Skin epidermis (tissue), 12 donors: Measurements from ENCODE around the gene PRKCQ.

Experiments
- H3K27ac ChIP-seq, 21 experiments: fragments of 200-600 bp; sonication (generic) in 11 of 21; one replicate each; pipeline ENCODE4 v1.5.0; 2020; ENCODE audit warnings: mild to moderate bottlenecking in 3 of 21, inconsistent platforms in 2 of 21, moderate library complexity in 2 of 21
- H3K4me3 ChIP-seq, 7 experiments: fragments of 200-600 bp; sonication (generic) in 2 of 7; one replicate each; pipeline ENCODE4 v1.5.0; 2020; ENCODE audit warnings: inconsistent platforms in 2 of 7, mild to moderate bottlenecking in 2 of 7, moderate library complexity in 1 of 7

The PRKCQ gene

DNA sequence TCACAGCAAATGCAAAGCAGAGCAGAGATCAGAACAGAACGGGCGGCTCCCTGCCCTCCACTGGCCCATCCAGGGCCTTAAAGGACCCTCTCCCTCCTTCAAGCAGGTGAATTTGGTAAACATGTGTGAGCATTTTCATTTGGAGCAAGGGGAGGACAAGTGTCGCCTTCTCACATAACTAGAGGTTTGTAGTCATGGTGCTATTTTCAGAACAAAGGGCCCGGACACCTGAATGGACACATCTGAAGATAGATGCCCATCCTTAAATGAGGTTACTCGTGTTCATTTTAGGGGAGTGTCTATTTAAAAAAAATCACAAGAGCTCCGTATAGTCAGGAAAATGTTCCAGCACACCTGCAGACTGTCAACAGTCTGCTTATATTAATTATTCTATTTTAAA is 153.8 kb downstream of the PRKCQ start:
- no peak overlapping the region for H3K27ac ChIP-seq

DNA sequence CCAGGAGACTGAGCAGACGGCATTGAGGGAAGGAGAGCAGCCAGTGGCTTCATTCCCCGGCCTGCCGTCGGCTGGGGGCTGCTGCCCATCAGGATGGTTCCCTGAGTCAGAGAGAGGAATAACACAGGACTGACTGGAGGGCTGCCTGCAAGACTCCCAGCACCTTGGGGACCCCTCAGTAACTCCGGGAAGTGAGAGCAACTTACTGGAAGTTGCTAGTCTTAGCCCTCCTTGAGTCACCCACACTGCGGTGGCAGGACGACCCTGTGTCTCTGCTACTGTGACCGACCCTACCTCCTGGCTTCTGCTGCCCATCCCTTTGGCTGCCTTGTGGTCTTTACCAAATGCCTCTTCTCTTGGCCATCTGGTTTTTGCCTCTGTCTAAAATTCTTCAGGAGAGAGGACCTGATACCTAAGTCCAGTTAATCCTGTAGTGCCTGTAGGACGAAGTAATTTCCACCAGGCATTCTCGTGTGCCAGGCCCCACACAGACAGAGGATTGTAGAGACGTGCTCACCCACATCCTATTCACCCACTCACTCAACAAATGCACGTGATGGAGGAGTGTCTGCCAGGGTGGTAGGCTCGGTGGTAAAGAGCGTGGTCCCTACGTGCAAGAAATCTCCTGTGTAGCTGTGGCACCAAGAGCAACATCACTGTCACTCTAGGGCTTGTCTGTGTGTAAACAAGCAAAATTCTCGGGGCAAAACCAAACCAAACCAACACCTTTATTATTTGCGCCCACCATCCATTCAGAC is 156.5 kb downstream of the PRKCQ start:
- no peak overlapping the region for H3K4me3 ChIP-seq
- peak overlapping the region in 1 of 21 experiments; percentile 5 for H3K27ac ChIP-seq

More for the DNA sequence above, 153.8 kb downstream of the PRKCQ start:
- H3K4me3 ChIP-seq = no peak overlapping the region

- Histone ChIP-seq H3K4me3 (no peak overlapping the region), H3K27ac (peak overlapping the region in 1 of 21 experiments; percentile 5)
Observed at GRCh38 chr10:6423004-6423403, 157.1 kb downstream of the PRKCQ start.

DNA sequence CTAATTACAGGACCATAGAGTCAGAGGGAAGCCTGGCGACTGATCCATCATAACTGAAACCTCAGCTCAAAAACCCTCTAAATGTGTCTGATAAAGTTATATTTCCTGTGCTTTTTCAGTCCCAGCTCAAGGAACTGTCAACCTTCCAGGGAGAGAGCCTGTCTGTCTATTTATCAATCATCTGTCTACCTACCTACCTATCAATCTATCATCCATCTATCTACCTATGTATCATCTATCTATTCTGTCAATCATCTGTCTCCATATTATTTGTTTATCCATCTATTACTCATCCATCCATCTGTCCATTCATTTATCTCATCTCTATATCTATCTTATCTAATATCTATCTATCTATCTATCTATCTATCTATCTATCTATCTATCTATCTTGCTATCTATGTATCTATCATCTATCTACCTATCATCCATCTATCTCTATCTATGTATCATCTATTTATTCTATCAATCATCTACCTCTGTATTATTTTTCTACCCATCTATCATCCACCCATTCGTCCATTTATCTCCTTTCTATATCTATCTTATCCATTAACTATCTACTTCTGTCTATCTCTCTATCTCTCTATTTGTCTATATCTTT is 161.4 kb downstream of the PRKCQ start:
- no peak overlapping the region for H3K27ac ChIP-seq
- H3K4me3 ChIP-seq = no peak overlapping the region

GRCh38 chr10:6418167-6418566 is 161.9 kb downstream of the PRKCQ start:
- Histone ChIP-seq H3K27ac (no peak overlapping the region), H3K4me3 (no peak overlapping the region)

DNA sequence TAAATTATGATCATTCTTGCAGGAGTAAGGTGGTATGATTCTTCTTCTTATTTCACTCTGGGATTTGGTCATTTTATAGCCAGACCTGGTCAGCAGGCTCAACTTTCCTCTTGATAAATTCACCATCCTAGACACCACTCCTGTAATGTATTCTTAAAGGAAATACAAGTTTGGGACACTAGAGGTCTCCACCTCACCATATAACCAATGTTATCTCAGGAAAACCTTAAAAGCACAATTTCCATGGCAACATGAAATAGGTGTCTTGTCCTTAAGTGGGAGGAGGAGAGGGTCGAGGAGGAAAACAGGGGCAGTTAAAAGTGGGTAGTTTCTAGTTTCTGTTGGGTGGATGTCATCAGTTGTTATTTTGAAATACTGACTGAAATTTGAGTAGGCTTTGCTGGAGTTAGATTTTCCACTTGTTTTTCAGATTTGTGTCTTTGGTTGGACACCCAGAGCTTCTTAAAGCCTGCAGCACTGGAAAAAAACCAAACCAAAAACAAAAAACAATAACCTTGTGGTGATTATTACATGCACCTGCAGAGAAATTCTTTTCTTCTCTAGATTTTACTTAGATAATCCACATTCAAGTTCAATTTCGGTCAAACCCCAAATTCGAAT is 163.1 kb downstream of the PRKCQ start:
- H3K4me3 ChIP-seq = no peak overlapping the region
- no peak overlapping the region for H3K27ac ChIP-seq

DNA sequence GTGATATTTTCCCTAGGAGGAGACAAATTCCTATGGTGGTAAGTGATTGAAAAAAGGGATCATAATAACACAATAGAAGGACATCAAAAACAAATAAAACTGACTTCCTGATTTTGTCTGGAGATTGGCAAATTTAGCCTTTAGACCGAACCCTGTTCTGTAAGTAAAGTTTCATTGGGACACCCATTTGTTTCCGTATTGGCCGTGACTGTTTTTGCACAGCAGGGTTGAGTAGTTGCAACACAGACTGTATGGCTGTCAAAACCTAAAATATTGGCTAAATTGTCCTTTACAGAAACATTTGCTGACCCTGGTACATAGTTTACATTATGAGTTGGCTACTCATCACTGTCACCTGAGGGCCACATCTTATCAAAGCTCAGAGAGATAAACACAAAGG is 168.6 kb downstream of the PRKCQ start:
- H3K4me3 ChIP-seq = no peak overlapping the region
- no peak overlapping the region for H3K27ac ChIP-seq

DNA sequence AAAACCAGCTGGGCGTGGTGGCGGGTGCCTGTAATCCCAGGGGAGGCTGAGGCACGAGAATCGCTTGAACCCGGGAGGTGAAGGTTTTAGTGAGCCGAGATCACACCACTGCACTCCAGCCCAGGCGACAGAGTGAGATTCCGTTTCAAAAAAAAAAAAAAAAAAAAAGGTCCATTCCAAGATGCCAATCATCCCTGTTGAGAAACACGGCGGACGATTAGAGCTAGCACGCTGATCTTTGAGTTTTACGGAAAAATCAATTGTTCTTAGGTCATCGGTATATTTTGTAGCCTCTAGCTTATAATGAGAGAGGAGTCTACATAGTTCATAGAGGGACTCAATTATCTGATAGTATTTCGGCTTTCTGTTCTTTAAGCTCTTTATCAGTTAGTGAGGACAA is 169.2 kb downstream of the PRKCQ start:
- Histone ChIP-seq H3K27ac (peak overlapping the region in 4 of 21 experiments; percentile 3 to 83 (median 68)), H3K4me3 (no peak overlapping the region)

DNA sequence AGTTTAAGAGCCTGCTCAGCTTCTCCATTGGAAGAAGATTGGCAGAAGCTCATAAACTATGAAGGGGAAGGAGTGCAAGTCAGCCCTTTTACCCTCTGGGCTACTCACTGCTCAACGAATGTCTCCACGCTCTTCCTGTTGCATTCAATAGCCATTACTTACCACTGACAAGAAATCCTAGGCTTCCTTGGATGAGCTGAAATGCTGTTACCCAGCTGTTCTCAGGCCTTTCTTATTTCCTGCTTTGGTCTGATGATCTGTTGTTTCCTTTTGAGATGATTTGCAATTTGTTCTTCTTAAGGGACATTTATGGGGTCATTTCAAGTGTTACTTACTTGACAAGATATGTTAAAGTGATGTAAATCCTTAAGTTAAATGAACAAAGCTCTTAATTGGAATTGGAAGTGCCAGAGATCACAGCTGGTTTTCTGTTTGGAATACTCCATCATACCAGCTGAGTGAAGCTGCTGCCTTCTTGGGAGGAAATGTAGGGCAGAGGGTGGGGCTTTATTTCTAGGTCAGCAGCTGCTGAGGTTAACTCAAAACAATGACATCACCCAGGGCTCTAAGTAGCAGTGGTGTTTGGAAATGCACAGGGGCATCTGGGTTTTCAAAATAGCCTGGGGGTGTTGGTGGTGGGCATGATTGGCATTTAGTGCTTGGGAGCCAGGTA is 170.0 kb downstream of the PRKCQ start:
- no peak overlapping the region for H3K4me3 ChIP-seq
- peak overlapping the region in 20 of 21 experiments; percentile 3 to 83 (median 56) for H3K27ac ChIP-seq

DNA sequence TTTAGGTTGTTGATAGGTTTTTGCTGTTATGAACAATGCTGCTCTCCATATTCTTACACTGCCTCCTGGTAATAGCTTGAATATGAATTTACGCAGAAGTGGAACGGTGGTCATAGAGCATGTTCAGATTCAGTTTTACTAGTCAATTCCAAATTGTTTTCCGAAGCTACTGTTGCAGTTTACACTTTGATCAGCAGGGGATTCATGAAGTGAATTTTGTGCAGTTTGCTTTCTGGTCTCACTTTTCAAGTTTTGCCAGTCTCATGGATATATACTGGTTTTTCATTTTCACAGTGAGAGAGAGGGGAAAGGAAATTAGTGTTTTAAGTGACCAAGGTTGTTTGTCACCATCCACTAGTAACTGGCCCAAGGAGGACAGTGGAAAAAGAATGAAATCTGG is 171.3 kb downstream of the PRKCQ start:
- peak overlapping the region in 1 of 21 experiments; percentile 71 for H3K27ac ChIP-seq

DNA sequence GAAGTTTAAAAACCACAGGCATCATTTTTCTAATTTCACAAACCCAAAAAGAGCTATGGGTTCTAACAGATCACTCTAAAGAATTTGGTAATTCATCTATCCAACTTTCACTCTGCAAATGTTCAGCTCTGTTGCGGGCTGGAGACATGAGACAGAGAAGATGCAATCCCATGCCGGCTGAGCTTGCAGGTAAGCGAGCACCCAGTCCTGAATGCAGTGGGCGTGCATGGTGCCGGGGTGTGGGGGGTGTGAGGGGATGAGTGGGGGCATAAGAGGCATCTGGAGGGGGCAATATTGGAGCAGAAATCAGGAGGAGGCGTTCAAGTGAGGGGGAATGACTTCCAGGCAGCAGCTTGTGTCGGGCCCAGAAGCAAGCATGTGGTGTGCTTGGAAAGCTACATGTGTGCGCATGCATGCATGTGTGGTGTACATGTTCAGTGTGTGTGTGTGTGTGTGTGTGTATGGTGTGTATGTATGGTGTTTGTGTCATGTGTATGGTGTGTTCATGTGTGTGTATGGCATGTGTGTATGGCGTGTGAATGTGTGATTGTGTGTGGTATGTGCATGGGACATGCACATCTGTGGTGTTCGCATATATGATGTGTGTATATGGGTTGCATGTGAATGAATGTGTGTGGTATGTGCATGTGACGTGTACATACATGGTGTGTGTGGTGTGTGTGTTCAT is 172.9 kb downstream of the PRKCQ start:
- H3K27ac ChIP-seq = no peak overlapping the region
- H3K4me3 ChIP-seq = no peak overlapping the region

More for the DNA sequence above, 171.3 kb downstream of the PRKCQ start:
- no peak overlapping the region for H3K4me3 ChIP-seq

DNA sequence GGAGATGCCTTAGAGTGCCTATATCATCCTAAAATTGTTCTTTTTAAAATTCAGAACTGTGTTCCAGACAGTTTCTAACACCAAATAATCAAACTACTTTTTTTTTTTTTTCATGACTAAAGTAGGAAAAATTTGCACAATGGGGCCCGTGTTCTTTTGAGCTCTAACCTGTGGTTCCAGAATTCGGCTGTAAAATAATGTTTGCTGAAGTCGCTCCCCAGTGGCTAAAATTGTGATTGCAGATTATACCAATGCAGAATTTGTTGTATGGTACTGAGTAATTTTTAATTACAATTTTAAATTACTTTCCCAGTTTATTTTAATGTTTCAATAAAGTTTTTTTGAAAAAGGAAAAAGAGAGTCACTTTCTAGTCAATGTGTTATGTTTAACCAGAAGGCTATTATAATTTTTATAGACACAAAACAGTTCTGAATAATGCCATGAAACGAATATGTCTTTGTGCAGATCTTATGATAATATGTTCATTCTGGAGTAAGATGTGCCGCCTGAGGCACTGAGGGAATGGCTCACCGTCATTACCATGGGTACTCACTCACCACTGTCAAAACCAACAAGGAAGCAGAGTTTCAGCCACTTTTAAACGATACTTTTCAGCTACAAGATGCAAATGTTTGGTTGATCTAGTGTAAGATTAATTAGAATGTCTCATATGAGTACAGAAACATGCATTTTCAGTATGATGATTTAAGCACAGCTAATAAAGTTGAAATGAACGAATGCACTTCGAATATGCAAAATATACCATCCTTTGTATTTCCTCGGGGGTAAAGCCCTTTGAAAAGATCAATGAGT is 173.6 kb downstream of the PRKCQ start:
- no peak overlapping the region for H3K4me3 ChIP-seq
- H3K27ac ChIP-seq = no peak overlapping the region

GRCh38 chr10:6405713-6406112 is 174.4 kb downstream of the PRKCQ start:
- Histone ChIP-seq H3K27ac (no peak overlapping the region), H3K4me3 (no peak overlapping the region)

DNA sequence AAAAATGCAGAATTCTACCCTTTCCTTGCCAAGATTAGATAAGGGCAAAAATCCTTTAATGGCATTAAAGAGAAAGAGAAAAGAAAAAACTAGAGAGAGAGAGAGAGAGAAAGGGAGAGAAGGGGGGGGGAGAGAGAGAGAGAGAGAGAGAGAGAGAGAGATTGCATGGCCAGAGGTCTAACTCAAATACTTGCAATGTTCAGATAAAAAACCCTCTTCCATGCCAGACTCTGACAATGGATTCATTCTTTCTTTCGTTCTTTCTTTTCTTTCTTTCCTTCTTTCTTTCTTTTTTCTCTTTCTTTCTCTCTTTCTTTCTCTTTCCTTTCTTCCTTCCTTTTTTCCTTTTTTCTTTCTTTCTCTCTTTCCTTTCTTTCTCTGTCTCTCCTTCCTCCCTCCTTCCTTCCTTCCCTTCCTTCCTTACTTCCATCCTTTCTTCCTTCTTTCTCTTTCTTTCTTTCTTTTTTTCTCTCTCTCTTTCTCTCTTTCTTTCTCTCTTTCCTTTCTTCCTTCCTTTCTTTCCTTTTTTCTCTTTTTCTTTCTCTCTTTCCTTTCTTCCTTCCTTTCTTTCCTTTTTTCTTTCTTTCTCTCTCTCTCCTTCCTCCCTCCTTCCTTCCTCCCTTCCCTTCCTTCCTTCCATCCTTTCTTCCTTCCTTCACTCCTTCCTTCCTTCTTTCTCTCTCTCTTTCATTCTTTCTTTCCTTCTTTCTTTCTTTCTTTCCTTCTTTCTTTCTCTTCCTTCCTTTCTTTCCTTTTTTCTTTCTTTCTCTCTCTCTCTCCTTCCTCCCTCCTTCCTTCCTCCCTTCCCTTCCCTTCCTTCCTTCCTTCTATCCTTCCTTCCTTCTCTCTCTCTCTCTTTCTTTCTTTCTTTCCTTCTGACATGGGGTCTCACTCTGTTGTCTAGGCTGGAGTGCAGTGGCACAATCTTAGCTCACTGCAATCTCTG is 175.7 kb downstream of the PRKCQ start:
- Histone ChIP-seq H3K4me3 (no peak overlapping the region), H3K27ac (no peak overlapping the region)

DNA sequence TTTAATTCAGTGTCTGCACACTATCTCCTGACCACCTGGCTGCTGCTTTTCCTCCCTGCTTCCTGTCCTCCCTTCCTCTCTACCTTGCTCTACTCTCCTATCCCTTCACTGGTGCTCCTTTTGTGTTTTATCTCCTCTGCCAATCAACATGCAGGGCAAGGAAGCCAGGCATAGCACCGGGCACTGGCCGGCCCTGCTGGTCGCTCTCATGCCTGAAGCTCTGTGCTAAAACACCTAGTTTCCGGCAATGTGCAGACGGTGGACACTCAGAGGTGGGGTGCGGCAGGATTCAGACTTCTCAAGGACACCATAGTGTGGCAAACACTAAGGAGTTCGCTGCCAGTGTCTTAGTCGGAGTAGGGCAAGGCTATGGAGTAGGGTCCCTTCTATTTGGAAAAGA is 177.1 kb downstream of the PRKCQ start:
- no peak overlapping the region for H3K27ac ChIP-seq
- H3K4me3 ChIP-seq = no peak overlapping the region

GRCh38 chr10:6402349-6402709 is 177.7 kb downstream of the PRKCQ start:
- Histone ChIP-seq H3K27ac (no peak overlapping the region), H3K4me3 (no peak overlapping the region)

DNA sequence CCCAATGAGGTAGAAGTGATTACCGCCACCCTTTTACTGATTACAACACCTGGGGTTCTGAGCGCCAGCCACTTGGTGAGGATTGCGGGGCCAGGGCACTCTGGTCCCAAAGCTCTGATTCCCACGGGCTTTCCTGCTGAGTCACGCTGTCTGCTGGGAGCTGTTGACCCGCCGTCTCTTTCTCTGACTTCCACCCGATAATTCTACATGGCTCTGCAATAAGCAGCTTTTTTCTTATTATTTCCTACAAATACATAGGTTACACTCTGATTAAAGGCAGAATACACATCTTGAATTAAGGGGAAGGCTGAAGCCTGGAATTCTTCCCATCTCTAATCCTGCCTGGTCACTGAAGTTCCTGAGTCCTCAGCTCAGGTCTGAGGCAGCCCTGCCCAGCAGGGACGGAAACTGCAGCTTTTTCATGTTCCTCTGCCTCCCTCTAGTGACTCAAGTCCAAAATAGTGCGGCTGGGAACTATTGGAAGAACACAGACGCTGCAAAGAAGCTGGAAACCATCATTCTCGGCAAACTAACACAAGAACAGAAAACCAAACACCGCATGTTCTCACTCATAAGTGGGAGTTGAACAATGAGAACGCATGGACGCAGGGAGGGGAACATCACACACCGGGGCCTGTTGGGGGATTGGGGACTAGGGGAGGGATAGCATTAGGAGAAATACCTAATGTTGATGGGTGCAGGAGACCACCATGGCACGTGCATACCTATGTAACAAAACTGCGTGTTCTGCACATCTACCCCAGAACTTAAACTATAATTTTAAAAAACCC is 178.3 kb downstream of the PRKCQ start:
- Histone ChIP-seq H3K27ac (peak overlapping the region in 2 of 21 experiments; percentile 8 to 42), H3K4me3 (peak overlapping the region in 2 of 7 experiments; percentile 8 to 21)
